Umbilical cord (tissue), 2 donors: ENCODE results near the gene GPRC5C. TPM values are rescaled to one million over a fixed set of nuclear protein-coding genes. Genes with fewer than 3 reads are reported as not detected.
A peak's percentile ranks its signal among the peaks of the same experiment; 100 is the strongest.

Experiments used
- DNase-seq: peaks from one replicate; pipeline ENCODE4 v3.0.0-alpha.2; 2015; ENCODE audit warnings: low spot score
- total RNA-seq: library from RNA; depleted of rRNA; stranded (reverse); fragments of >200 nt; gene quantifications from one replicate; pipeline ENCODE4 v1.2.3, GENCODE V29; 2014; ENCODE audit warnings: low replicate concordance; ENCODE audit not compliant: insufficient read depth

The GPRC5C gene
- total RNA-seq, 1 donor from 2014 or later = 17.1 TPM

DNA sequence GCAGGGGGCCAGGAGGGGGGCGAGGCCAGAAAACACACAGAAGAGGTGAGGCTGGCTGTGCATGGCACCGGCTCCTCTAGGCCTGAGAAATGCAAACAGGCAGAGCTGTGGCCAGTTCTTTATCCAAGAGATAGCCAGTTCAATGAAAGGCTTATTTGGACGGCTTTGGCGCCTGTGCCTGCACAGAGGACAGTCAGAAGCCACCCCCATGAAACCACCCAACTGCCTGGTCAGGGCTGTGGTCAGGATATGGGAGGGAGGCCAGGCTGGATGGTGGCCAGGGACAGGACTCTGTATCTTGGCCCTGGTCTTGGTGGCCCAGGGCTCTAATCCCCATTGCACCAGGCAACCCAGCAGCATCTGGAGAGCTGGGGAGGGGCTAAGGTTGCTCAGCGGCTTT is 24.5 kb upstream of the GPRC5C start:
- no peak for DNase-seq

- no peak for DNase-seq
Measured at GRCh38 chr17:74408262-74408661, 23.6 kb upstream of the GPRC5C start.

- DNase-seq = no peak
Measured at GRCh38 chr17:74408815-74409214, 23.1 kb upstream of the GPRC5C start.

GRCh38 chr17:74410001-74410443 is 21.9 kb upstream of the GPRC5C start:
- DNase-seq = no peak

DNA sequence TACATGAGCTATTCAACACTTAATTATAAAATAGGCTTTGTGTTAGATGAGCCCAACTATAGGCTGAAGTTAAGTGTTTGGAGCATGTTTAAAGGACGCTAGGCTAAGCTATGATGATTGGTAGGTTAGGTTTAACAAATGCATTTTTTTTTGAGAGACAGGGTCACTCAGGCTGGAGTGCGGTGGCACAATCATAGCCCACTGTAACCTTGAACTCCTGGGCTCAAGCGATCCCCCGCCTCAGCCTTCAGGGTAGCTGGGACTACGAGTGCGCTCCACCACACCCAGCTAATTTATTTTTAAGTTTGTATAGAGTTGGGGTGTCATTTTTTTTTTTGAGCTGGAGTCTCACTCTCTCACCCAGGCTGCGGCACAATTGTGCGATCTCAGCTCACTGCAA is 19.3 kb upstream of the GPRC5C start:
- no peak for DNase-seq

DNA sequence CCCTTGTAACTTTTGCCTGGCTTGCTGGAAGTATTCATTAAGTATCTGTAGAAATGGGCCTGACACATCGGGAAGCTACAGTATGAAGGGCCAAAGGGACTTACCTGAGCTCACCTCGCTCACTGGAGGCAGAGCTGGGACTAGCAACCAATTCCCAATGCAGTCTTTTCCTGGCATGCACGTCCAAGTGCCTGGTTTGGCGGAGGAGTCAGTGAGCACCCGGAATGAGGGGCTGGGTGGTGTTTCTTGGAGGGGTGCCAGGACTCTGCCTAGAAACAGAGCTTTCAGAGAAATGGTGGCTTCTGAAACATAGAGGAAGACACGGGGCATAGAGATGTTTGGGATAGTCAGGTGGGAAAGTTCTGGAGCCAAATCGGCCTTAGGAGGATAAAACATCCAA is 18.4 kb upstream of the GPRC5C start:
- no peak for DNase-seq

DNA sequence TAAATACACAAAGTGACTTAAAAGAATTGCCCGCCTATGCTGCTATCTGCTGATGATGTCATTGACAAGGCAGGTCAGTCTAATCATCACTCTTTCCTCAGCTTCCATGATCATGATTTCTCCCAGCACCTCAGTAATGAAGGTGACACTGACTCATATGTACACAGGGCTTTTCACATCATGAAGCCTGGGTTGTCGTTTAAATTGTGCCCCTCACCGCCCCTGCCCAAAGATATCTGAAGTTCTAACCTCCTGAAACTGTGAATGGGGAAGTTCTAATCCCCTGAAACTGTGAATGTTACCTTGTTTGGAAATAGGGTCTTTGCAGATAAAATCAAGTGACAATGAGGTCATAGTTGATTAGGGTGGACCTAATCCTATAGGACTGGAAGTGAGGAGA is 17.4 kb upstream of the GPRC5C start:
- DNase-seq = no peak

- no peak for DNase-seq
Measured at GRCh38 chr17:74415608-74416396, 16.1 kb upstream of the GPRC5C start.

DNA sequence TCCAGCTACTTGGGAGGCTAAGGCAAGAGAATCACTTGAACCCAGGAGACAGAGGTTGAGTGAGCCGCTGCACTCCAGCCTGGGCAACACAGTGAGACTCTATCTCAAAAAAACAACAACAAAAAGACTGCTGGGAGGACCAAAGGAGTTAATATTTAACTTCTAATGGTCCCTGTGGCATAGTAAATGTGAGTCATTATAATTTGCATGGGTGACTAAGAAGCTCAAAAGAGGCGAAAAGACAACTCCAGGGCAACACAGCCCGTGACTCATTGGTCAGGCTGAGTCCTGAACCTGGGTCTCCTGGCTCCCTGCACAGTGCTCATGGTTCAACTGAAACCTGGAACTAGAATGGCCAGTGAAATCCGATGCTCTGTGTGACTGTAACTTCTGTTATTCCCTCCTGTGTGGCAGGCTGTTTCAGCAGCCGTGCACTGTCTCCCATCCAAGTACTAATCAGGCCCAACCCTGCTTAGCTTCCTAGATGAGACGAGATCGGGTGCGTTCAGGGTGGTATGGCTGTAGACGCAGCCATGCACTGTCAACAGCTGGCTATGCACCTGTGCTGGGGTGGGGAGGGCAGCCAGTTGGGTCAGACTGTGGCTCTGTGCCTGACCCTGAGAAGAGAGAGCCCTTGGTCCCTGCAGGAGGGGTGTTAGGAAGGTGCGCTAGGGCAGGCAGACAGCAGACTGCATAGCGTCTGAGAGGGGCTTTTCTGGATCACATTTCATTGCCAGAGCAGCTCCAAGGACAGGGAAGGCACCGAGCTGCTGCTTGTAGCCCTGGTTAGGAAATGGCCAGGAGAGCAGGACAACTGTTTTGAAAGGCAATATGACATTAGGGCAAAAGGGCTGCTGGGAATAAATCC is 14.5 kb upstream of the GPRC5C start:
- no peak for DNase-seq

DNA sequence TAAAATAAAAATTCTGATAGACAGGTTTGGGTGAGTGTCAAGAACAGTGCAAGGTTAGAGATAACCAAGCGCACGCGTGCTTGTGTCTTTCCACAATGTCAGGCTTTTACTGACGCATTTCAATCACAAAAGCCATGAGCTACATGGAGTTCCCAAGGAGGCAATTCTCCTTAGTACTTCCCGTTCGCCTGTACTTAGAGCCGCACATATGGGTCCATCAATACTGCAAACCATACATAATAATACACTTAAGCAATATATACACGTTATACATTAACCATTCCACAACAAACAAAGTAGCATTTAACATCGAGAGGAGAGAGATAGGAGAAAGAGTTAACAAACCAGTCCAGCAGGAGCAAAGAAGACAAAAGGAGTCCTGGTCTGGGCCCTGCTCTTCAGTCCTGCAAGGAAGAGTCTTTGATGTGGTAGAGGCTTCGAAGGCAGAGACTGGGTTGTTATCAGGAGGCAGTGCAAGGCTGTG is 11.9 kb upstream of the GPRC5C start:
- DNase-seq = no peak

DNA sequence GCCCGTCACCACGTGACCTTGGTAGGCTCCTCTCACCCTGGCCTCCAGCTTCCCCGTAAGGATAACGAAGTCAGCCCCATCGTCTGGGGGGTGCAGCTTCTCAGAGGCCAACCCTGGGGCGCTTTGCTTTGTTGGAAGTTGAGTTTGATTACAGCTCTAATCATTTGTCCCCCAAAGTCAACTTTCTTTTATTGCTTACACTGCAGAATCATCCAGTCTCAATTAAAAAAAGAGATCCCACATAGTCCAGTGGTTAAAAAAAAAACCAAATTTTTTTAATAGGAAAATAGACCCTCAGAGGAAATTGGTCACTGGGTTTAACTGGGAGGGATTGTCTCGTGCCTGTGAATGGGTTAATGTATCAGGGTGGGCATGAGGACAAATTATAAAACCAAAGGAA is 7.8 kb upstream of the GPRC5C start:
- DNase-seq = no peak

DNA sequence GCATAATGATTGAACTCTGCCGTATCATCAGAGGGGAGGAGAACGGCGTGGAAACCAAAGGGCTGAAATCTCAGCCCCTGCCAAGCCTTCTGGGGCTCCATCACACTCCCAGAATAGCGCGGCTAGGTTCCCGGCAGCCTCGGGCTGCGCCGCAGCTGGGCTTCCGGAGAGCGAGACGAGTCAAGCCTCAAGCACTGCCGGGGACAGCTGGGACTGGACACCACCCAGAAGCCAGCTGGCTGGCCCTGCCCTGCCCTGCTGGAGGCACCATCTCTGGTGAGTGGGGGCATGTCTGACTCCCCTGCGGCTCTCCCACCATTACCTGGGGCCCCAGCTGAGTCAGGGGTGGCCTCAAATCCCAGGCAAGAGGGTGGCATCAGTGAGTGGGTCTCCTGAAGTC is 7.2 kb upstream of the GPRC5C start:
- DNase-seq = no peak

GRCh38 chr17:74426551-74427047 is 5.3 kb upstream of the GPRC5C start:
- DNase-seq = no peak

DNA sequence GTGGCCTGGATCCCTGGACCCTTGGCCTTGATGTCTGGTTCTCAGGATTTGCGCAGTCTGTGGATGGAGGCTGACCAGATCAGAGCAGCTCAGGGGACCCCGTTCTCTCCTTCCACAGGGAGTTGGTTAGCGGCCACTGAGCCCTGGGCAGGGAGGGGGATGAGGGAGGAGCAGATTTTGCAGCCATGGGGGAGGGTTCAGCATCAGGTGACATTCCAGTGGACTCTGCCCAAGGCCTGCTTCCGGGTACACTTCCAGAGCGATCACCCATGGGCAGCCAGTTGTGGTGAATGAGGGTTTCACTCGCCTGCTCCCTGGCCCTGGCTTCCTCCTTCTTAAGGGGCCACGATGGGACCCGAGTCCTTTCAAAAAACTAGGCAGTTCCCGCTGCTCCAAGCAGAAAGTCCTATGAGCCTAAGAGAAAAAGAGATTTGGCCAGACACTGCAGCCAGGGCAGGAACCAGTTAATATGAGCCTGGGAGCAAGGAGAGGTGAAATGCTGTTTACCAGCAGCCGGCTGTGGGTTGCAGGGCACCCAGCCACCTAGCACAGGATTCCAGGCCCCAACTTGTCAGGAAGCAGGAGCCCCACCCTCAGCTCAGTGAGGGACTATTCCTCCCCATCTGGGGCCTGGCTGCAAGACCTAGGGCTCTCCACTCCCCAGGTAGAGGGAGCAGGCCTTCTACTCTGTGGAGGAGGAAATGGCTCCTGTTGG is 4.7 kb upstream of the GPRC5C start:
- peak; percentile 29 for DNase-seq

DNA sequence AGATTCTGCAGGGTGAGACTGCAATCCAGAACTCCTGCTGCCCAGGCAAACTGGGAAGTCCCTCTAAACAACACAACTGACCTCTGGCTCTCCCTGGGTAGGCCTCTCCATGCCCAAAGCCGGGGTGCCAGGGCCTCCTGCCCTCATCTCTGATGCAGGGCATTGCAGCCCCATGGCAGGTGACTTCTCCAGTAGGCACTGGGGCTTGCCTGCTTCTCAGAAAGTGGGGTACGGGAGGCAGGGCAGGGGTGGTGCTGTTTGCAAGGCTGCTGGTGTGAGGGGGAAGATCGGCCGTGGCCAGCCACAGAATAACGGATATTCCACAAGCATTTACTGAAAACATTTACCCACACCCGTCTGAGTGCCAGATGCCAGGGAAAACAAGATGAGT is 4.1 kb upstream of the GPRC5C start:
- no peak for DNase-seq

GRCh38 chr17:74429604-74430384 is 2.1 kb upstream of the GPRC5C start:
- DNase-seq = no peak

- no peak for DNase-seq
Measured at GRCh38 chr17:74430385-74430705, 1.5 kb upstream of the GPRC5C start.

GRCh38 chr17:74430706-74431567 is 951 bp upstream of the GPRC5C start:
- DNase-seq = peak; percentile 79

DNA sequence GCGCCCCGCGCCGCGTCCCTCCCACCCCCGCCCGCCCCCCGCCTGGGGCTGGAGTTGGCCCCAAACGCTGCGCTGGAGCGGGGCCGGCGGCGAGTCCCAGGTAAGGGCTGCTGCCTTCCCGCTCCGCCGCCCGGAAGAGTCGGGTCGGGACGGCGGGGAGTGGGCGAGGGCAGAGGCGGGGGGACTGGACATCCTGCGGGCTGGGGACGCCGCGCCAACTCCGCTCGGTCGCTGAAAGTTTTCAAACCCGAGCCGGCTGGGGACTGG is 469 bp downstream of the GPRC5C start:
- no peak for DNase-seq

- no peak for DNase-seq
Measured at GRCh38 chr17:74432766-74433391, 991 bp downstream of the GPRC5C start.
